Frontal cortex (tissue), 1 donor: ENCODE results near the gene DSC2. TPM values are rescaled to one million over a fixed set of nuclear protein-coding genes. Genes with fewer than 3 reads are reported as not detected.

ENCODE experiments used
- total RNA-seq: library from RNA; depleted of rRNA; stranded (reverse); fragments of >200 nt; gene quantifications from one replicate; pipeline ENCODE4 v1.2.3, GENCODE V29; 2014

Gene DSC2
- total RNA-seq, 1 donor from 2014 or later: 5.3 TPM

Other genes starting within 250 kb of the DSC2 start
- gene DSC3, start 59.7 kb downstream of the DSC2 start, total RNA-seq: 0.82 TPM
- not detected for gene DSC1, start 60.4 kb upstream of the DSC2 start, total RNA-seq
- gene DSG1, start 215.7 kb upstream of the DSC2 start, total RNA-seq: under 0.01 TPM